ENCODE results near the gene NCR1.
"Not testable (repeated sequence)": the region's sequence is repeated elsewhere in the genome, so short reads cannot be mapped to it uniquely, and the experiment has no call there.

Gene NCR1

DNA sequence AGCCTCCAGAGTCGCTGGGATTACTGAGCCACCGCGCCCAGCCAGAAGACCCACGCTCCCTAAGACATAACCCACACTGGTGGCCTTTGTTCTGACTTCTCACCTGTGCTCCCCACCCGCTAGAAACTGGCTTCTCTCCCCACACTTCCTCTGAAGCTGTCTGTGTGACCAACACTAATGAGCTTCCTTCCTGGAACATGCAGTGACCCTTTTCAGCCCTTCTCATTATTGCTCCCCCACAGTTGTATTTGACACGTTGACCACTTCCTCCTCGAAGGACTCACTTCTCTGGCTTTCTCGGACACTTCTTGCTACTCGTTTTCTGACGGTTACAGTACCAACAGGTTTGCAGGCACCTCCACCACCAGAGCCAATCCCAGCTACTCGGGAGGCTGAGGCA lies 10.9 kb downstream of the NCR1 start:
- DNase-seq: no peak

- DNase-seq: no peak
Measured at GRCh38 chr19:54918499-54918898, 12.6 kb downstream of the NCR1 start.

- not testable (repeated sequence) for DNase-seq
Measured at GRCh38 chr19:54919646-54920563, 14.0 kb downstream of the NCR1 start.

DNA sequence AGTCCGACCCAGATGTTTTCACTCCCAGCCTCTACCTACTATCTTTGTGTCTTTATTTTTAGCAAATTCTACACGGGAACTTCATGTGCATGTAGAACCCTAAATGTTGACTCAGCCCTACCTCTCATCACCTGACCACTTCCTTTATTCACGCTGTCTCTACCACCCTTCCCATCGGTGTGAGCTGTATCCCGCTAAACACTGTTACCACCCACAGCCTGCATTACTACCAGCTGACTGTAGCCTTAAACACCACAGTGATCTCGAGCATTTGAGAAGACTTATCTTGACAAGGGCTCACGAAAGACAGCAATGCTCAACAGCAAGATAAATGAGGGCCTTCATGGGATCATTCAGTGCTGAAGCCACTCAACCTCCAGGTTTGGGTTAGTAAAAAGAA lies 15.1 kb downstream of the NCR1 start:
- DNase-seq: no peak

- DNase-seq: no peak
Measured at GRCh38 chr19:54923276-54923675, 17.3 kb downstream of the NCR1 start.

GRCh38 chr19:54928299-54928698 lies 22.4 kb downstream of the NCR1 start:
- DNase-seq: no peak

DNA sequence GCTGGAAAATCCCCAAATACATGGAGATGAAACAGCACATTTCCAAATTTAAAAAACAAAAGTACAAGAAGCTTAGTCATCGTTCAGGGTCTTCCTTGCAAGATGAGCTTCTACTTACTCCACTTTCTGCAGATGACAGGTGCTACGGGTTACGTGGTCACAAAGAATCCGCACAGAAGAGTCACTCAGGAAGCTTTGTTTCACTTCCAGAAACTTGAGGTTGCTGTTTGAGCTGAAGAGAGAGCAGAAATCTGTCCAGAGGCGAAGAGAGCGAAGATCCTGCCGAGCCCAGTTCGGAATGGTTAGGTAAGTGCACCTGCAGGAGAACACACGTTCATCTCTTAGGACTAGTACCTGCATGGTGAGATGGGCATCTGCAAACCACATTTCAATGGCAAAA lies 32.0 kb downstream of the NCR1 start:
- DNase-seq: no peak

GRCh38 chr19:54938906-54939305 lies 33.0 kb downstream of the NCR1 start:
- no peak for DNase-seq

GRCh38 chr19:54939538-54939937 lies 33.6 kb downstream of the NCR1 start:
- not testable (repeated sequence) for DNase-seq

DNA sequence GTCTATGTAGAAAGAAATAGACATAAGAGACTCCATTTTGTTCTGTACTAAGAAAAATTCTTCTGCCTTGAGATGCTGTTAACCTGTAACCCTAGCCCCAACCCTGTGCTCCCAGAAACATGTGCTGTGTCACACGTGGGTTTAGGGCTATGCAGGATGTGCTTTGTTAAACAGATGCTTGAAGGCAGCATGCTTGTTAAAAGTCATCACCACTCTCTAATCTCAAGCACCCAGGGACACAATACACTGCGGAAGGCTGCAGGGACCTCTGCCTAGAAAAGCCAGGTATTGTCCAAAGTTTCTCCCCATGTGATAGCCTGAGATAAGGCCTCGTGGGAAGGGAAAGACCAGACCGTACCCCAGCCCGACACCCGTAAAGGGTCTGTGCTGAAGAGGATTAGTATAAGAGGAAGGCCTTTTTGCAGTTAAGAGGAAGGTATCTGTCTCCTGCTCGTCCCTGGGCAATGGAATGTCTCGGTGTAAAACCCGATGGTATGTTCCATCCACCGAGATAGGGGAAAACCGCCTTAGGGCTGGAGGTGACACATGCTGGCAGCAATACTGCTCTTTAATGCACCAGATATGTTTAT lies 37.9 kb downstream of the NCR1 start:
- not testable (repeated sequence) for DNase-seq

GRCh38 chr19:54947381-54947780 lies 41.4 kb downstream of the NCR1 start, which contains the start of gene NLRP7:
TSS of gene NLRP7 (minus strand) at chr19:54947530.
- no peak for DNase-seq

DNA sequence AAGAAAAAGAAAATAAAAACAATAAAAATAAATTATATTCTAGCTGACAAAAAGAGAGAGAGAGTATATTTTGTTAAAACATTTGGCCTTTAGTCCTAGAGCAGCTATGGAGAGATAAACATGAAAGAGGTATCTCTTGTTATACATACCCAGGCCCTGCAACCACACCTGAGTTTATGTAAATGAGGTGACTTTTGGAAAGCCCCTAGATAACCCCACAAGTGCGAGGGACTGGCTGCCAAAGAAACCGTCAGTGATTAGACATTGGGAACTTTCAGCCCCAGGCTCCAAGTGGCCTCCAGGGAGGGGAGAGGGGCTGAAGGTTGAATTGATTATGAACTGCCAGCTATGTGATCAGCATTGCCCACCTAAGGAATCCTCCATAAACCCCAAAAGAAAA lies 43.5 kb downstream of the NCR1 start:
- no peak for DNase-seq

GRCh38 chr19:54950580-54950979 lies 44.6 kb downstream of the NCR1 start:
- DNase-seq: not testable (repeated sequence)

GRCh38 chr19:54952591-54953344 lies 46.8 kb downstream of the NCR1 start:
- no peak for DNase-seq

DNA sequence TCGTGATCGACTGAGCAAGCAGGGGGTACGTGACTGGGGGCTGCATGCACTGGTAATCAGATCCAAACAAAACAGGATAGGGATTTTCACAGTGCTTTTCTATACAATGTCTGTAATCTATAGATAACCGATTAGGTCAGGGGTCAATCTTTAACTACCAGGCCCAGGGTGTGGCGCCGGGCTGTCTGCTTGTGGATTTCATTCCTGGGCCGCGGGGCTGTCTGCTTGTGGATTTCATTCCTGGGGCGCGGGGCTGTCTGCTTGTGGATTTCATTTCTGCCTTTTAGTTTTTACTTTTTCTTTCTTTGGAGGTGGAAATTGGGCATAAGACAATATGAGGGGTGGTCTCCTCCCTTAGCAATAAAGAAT lies 47.4 kb downstream of the NCR1 start:
- DNase-seq: not testable (repeated sequence)

- no peak for DNase-seq
Measured at GRCh38 chr19:54955376-54955775, 49.4 kb downstream of the NCR1 start.

- no peak for DNase-seq
Measured at GRCh38 chr19:54959840-54960239, 53.9 kb downstream of the NCR1 start.
